ENCODE measurements around the gene KCNH8. TPM values are rescaled to one million over a fixed set of nuclear protein-coding genes. Genes with fewer than 3 reads are reported as not detected.

Gene KCNH8
- total RNA-seq, 1 donor: not detected

DNA sequence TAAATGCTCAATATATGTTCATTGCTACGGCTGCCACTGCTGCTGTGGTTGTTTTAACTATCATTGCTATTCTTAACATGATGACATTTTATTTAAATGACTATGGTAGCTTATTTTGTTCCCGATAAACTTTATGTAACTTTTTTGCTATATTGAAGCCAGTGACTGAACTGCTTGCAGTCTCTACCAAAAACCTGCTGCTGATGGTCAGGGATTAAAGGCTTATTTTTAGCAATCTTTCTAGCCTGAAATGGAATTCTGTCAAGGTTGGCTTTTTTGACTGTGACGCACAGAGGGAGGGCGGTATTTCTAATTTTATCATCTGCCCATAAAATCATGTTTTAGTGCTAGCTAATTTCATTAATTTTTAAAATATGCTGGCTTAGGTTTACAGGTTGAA, 271.8 kb downstream of the KCNH8 start:
- no peak for DNase-seq (ENCODE audit: low read depth)
- TF ChIP-seq, protein P1, sequence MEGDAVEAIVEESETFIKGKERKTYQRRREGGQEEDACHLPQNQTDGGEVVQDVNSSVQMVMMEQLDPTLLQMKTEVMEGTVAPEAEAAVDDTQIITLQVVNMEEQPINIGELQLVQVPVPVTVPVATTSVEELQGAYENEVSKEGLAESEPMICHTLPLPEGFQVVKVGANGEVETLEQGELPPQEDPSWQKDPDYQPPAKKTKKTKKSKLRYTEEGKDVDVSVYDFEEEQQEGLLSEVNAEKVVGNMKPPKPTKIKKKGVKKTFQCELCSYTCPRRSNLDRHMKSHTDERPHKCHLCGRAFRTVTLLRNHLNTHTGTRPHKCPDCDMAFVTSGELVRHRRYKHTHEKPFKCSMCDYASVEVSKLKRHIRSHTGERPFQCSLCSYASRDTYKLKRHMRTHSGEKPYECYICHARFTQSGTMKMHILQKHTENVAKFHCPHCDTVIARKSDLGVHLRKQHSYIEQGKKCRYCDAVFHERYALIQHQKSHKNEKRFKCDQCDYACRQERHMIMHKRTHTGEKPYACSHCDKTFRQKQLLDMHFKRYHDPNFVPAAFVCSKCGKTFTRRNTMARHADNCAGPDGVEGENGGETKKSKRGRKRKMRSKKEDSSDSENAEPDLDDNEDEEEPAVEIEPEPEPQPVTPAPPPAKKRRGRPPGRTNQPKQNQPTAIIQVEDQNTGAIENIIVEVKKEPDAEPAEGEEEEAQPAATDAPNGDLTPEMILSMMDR (IDR thresholded peaks at IDR 0.05; ENCODE audit: insufficient read depth, low read length): no peak
- H3K4me3 ChIP-seq (ENCODE audit: low read depth, low read length): no peak overlapping the region

DNA sequence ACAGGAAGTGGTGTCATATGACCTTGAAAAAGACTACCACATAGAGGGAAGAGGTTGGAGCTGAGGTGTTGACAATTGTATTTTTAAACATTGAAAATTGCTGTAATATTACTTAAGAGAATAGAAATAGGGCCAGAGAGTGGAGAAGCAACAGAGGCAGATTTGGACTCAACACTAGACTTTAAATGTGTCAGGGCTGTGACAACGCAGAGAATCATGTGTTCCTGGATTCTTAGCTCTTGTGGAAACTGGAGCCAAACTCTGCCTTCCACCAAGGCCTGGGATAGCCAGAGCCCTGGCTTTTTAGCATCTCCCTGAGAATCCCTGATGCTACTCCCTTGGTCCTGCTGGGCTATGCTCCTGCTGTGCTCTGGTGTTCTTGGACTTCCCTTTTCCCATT, 277.5 kb downstream of the KCNH8 start:
- H3K4me3 ChIP-seq (ENCODE audit: low read depth, low read length): no peak overlapping the region
- TF ChIP-seq, protein P1 (IDR thresholded peaks at IDR 0.05; ENCODE audit: insufficient read depth, low read length): no peak
- DNase-seq (ENCODE audit: low read depth): no peak

DNA sequence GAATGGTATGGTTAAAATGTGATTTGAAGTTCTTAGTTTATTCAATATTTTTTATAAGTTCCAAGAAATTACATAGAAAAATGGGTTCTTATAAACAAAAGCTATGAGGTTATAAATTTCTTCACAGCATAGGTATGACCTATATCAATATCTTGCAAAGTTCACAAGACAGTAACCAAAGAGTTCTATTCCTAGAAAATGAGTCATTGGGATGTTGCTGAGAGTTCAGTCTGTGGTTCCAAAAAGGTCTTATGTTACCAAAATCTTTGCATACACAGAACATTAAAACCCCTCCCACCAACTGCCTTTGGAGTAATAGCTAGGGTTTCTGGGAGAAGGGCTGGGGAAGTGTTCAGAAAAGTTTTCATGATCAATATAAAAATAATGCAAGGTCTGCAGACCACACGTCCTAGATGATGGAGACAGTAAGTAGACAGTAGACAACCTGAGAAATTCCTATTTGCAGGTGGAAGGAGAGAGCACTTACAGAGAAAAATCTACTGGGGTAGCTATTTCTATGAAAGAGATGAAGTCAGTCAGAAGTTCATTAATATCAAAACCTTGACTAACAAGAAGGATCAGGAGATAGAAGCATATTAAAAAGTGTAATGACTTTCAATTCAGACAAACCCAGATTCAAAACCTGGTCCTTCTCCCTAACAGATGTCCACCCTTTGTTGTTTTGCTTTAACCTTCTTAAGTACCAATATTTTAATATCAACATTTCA, 279.3 kb downstream of the KCNH8 start:
- no peak for DNase-seq (ENCODE audit: low read depth)
- no peak overlapping the region for H3K4me3 ChIP-seq (ENCODE audit: low read depth, low read length)
- TF ChIP-seq, protein P1 (IDR thresholded peaks at IDR 0.05; ENCODE audit: insufficient read depth, low read length): no peak

DNA sequence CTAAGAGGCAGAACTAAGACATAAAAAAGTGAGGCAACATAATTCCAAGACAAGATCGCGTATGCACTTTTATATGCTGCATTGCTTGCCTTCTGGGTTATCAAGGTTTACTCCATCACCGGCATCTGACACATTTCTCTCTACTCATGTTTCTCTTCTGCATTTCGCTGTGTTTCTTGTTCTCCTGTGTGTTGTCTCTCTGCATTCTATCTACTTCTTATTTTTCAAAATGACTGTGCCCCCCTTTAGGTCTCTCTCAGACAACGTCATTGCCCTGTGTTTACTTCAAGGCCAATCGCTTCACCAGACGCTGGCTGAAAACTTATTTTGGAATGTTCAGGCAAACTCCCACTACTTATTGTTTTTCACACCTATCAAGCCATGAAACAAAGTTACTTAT, 280.4 kb downstream of the KCNH8 start:
- H3K4me3 ChIP-seq (ENCODE audit: low read depth, low read length): no peak overlapping the region
- TF ChIP-seq, protein P1 (IDR thresholded peaks at IDR 0.05; ENCODE audit: insufficient read depth, low read length): no peak
- no peak for DNase-seq (ENCODE audit: low read depth)

DNA sequence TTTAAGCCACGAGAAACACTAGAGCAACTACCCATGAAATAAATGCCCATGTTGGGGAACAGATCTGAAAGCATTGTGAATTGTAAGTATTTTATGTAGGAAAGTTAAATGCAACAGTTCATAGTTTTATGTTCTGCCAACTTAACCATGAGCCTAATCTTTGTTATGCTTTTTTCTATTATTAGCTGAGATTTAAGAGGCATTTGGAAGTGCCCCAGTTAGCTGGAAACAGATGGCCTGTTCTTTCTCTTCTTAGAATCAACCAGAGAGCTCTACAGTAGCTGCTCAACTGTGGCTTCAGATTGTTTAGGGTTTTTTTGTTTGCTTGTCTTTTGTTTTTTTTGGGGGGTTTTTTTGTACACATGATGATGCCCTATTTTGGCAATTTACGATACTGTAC, 284.4 kb downstream of the KCNH8 start:
- H3K4me3 ChIP-seq (ENCODE audit: low read depth, low read length): no peak overlapping the region
- DNase-seq (ENCODE audit: low read depth): no peak
- TF ChIP-seq, protein P1 (IDR thresholded peaks at IDR 0.05; ENCODE audit: insufficient read depth, low read length): no peak

DNA sequence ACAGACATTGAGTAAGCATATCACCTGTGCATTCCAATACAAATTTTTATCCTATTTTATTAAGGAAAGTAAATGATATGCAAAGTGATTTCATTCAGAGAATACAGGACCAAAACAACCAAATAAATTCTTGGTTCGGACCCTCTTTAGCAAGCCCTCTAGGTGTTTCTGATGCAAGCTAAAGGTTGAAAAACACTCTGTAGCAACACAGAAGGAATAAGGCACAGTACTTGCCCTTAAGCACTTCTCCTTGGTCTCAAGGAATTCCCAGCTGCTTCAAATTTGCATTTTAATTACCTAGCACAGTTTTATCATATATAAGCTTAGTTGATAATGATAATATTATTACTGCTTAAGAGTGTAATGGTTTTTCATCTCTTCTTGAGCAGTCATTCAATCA, 288.4 kb downstream of the KCNH8 start:
- TF ChIP-seq, protein P1 (IDR thresholded peaks at IDR 0.05; ENCODE audit: insufficient read depth, low read length): no peak
- DNase-seq (ENCODE audit: low read depth): no peak
- no peak overlapping the region for H3K4me3 ChIP-seq (ENCODE audit: low read depth, low read length)

DNA sequence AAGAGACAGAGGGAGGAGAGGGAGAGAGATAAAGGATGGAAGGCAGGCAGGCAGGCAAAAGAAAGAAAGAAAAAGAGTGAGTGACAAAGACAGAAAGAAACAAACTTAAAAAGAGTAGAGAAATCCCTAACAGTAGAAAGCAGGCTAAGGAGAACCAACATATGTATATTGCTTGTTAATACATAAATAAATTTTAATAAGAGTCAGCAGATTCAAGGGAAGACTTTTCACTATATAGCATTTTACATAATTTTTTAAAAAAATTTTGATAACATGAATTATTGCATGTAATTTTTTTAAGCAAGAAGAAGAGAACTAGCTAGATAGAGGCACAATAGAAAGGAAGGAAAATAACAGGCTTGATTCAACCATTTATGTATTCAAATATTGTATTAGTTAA, 291.6 kb downstream of the KCNH8 start:
- TF ChIP-seq, protein P1 (IDR thresholded peaks at IDR 0.05; ENCODE audit: insufficient read depth, low read length): no peak
- DNase-seq (ENCODE audit: low read depth): no peak
- no peak overlapping the region for H3K4me3 ChIP-seq (ENCODE audit: low read depth, low read length)
